ENCODE data around the gene FBN3.

FBN3 gene

GRCh38 chr19:8148088-8148409 is 1.3 kb downstream of the FBN3 start:
- no peak for DNase-seq

GRCh38 chr19:8147582-8147978 is 1.8 kb downstream of the FBN3 start:
- no peak for DNase-seq

- no peak for DNase-seq
Observed at GRCh38 chr19:8146877-8147581, 2.4 kb downstream of the FBN3 start.

GRCh38 chr19:8144273-8144995 is 5.0 kb downstream of the FBN3 start:
- no peak for DNase-seq

- no peak for DNase-seq
Observed at GRCh38 chr19:8143041-8143440, 6.4 kb downstream of the FBN3 start.

- no peak for DNase-seq
Observed at GRCh38 chr19:8142513-8142900, 6.9 kb downstream of the FBN3 start.

- DNase-seq, result no peak
Observed at GRCh38 chr19:8141726-8142512, 7.5 kb downstream of the FBN3 start.

- DNase-seq, result no peak
Observed at GRCh38 chr19:8138201-8138600, 11.2 kb downstream of the FBN3 start.

GRCh38 chr19:8137425-8137824 is 12.0 kb downstream of the FBN3 start:
- DNase-seq, result no peak

GRCh38 chr19:8135946-8136618 is 13.3 kb downstream of the FBN3 start:
- no peak for DNase-seq

GRCh38 chr19:8132858-8133458 is 16.4 kb downstream of the FBN3 start:
- no peak for DNase-seq

GRCh38 chr19:8131517-8131916 is 17.9 kb downstream of the FBN3 start:
- DNase-seq, result no peak

- DNase-seq, result no peak
Observed at GRCh38 chr19:8129061-8129618, 20.3 kb downstream of the FBN3 start.

- no peak for DNase-seq
Observed at GRCh38 chr19:8128551-8128950, 20.8 kb downstream of the FBN3 start.

GRCh38 chr19:8127311-8127710 is 22.1 kb downstream of the FBN3 start:
- no peak for DNase-seq

GRCh38 chr19:8126511-8126910 is 22.9 kb downstream of the FBN3 start:
- DNase-seq, result no peak

GRCh38 chr19:8126008-8126407 is 23.4 kb downstream of the FBN3 start:
- DNase-seq, result no peak

GRCh38 chr19:8123683-8124082 is 25.7 kb downstream of the FBN3 start:
- DNase-seq, result no peak

- no peak for DNase-seq
Observed at GRCh38 chr19:8120636-8121480, 28.5 kb downstream of the FBN3 start.

GRCh38 chr19:8117991-8118390 is 31.4 kb downstream of the FBN3 start:
- DNase-seq, result no peak

- DNase-seq, result no peak
Observed at GRCh38 chr19:8116437-8117293, 32.7 kb downstream of the FBN3 start.

Data from amniotic stem cell (primary cell).